ENCODE results near the gene SMC2.

- no peak for TF ChIP-seq CTCF (conservative IDR thresholded peaks at IDR 0.05; ENCODE audit: low read length)
- TF ChIP-seq EZH2phosphoT487 (IDR thresholded peaks at IDR 0.05; ENCODE audit: borderline replicate concordance, low read depth, low read length) = no peak
These were observed 48.9 kb downstream of the SMC2 start for GRCh38 chr9:104142799-104143549.

Data from OCI-LY7 (cell line).